GM23338 (cell line): ENCODE data around the gene OPN1SW. TPM values are rescaled to one million over a fixed set of nuclear protein-coding genes. Genes with fewer than 3 reads are reported as not detected.

Experiments
- ATAC-seq: fragments of 200-7000 bp; cut with Tn5 transposase; 3 replicates; pipeline ENCODE4 v1.9.1; 2020
- DNase-seq: peaks from one replicate; pipeline ENCODE4 v3.0.0-alpha.2; 2015; ENCODE audit warnings: low spot score
- H2AFZ ChIP-seq: fragments of 200-600 bp; sonication (generic); 2 replicates; pipeline ENCODE4 v1.8.0; 2016; ENCODE audit warnings: antibody characterized with exemption, mild to moderate bottlenecking, moderate library complexity
- H3F3A ChIP-seq: fragments of 200-600 bp; sonication (generic); replicated peaks from 2 replicates; pipeline ENCODE4 v1.8.0; 2017; ENCODE audit warnings: antibody characterized with exemption, mixed run types, low read depth
- H3K27ac ChIP-seq: fragments of 200-600 bp; sonication (generic); 2 replicates; pipeline ENCODE4 v1.6.1; 2016; ENCODE audit warnings: low read depth
- H3K27me3 ChIP-seq: fragments of 200-600 bp; sonication (generic); 2 replicates; pipeline ENCODE4 v1.8.0; 2016; ENCODE audit warnings: mild to moderate bottlenecking, mixed run types, moderate library complexity; ENCODE audit not compliant: insufficient read depth
- H3K36me3 ChIP-seq: fragments of 200-600 bp; sonication (generic); 2 replicates; pipeline ENCODE4 v1.8.0; 2016; ENCODE audit warnings: mild to moderate bottlenecking; ENCODE audit not compliant: insufficient read depth
- H3K4me1 ChIP-seq: fragments of 200-600 bp; sonication (generic); 2 replicates; pipeline ENCODE4 v1.8.0; 2016; ENCODE audit warnings: mild to moderate bottlenecking, moderate library complexity; ENCODE audit not compliant: insufficient read depth
- H3K4me2 ChIP-seq: fragments of 200-600 bp; sonication (generic); 2 replicates; pipeline ENCODE4 v1.7.1; 2017; ENCODE audit warnings: mixed run types
- H3K4me3 ChIP-seq: fragments of 200-600 bp; sonication (generic); 2 replicates; pipeline ENCODE4 v1.6.1; 2016; ENCODE audit warnings: mixed run types
- H3K79me2 ChIP-seq: fragments of 200-600 bp; sonication (generic); replicated peaks from 2 replicates; pipeline ENCODE4 v1.8.0; 2017; ENCODE audit warnings: mild to moderate bottlenecking; ENCODE audit not compliant: insufficient read depth
- H3K9me2 ChIP-seq: fragments of 200-600 bp; sonication (generic); 2 replicates; pipeline ENCODE4 v1.8.0; 2017; ENCODE audit not compliant: insufficient read depth
- H4K20me1 ChIP-seq: fragments of 200-600 bp; sonication (generic); replicated peaks from 2 replicates; pipeline ENCODE4 v1.8.0; 2017; ENCODE audit warnings: mild to moderate bottlenecking; ENCODE audit not compliant: insufficient read depth
- H3K27ac Mint-ChIP-seq: 2 replicates; pipeline ENCODE4 v1.8.0; 2020; ENCODE audit warnings: inconsistent platforms, mild to moderate bottlenecking, moderate library complexity, mixed read lengths
- H3K27me3 Mint-ChIP-seq: 3 replicates; pipeline ENCODE4 v1.8.0; 2022; ENCODE audit warnings: low read depth, mild to moderate bottlenecking, moderate library complexity, mixed read lengths, inconsistent platforms; ENCODE audit not compliant: insufficient read depth, poor library complexity
- H3K36me3 Mint-ChIP-seq: 3 replicates; pipeline ENCODE4 v1.8.0; 2021; ENCODE audit warnings: low read depth, mild to moderate bottlenecking, inconsistent platforms, moderate library complexity, mixed read lengths
- H3K4me1 Mint-ChIP-seq: 3 replicates; pipeline ENCODE4 v1.8.0; 2020; ENCODE audit warnings: mild to moderate bottlenecking, inconsistent platforms, mixed read lengths
- H3K4me3 Mint-ChIP-seq: 3 replicates; pipeline ENCODE4 v1.8.0; 2021; ENCODE audit warnings: moderate library complexity, mild to moderate bottlenecking, inconsistent platforms, mixed read lengths
- H3K9me3 Mint-ChIP-seq: 3 replicates; pipeline ENCODE4 v1.8.0; 2020; ENCODE audit warnings: moderate library complexity, mild to moderate bottlenecking, inconsistent platforms, mixed read lengths
- CREB1 ChIP-seq: fragments of 250-450 bp; sonication (Bioruptor Pico); IDR thresholded peaks from 2 replicates; pipeline ENCODE4 v1.5.0; 2020; ENCODE audit warnings: low read depth, mild to moderate bottlenecking, moderate library complexity
- EZH2phosphoT487 ChIP-seq: fragments of 200-600 bp; sonication (generic); IDR thresholded peaks from one replicate; pipeline ENCODE4 v1.8.1; 2018; ENCODE audit warnings: antibody characterized with exemption; ENCODE audit not compliant: unreplicated experiment
- JUNB ChIP-seq: IDR thresholded peaks from one replicate; pipeline ENCODE4 v1.6.1; 2016; ENCODE audit warnings: antibody characterized with exemption; ENCODE audit not compliant: unreplicated experiment
- NANOG ChIP-seq: IDR thresholded peaks from 2 replicates; pipeline ENCODE4 v1.6.1; 2016; ENCODE audit warnings: antibody characterized with exemption, borderline replicate concordance
- POLR2AphosphoS5 ChIP-seq: IDR thresholded peaks from 2 replicates; pipeline ENCODE4 v1.6.1; 2016; ENCODE audit warnings: antibody characterized with exemption, low read depth
- STAT1 ChIP-seq: IDR thresholded peaks from one replicate; pipeline ENCODE4 v1.6.1; 2016; ENCODE audit warnings: antibody characterized with exemption; ENCODE audit not compliant: unreplicated experiment
- ZNF114 ChIP-seq: fragments of 250-450 bp; sonication (Bioruptor Pico); IDR thresholded peaks from 2 replicates; pipeline ENCODE4 v1.5.0; 2020; ENCODE audit warnings: mild to moderate bottlenecking, moderate library complexity
- ZNF331 ChIP-seq: fragments of 250-450 bp; sonication (Bioruptor Pico); IDR thresholded peaks from 2 replicates; pipeline ENCODE4 v1.5.0; 2020; ENCODE audit warnings: low read depth, mild to moderate bottlenecking, moderate library complexity
- polyA plus RNA-seq: library from polyadenylated mRNA; unstranded; fragments of >200 nt; fragmentation: Nextera tagmentation; extraction: Ambion mirVana; gene quantifications from 2 replicates; pipeline ENCODE4 v1.2.1, GENCODE V29; 2016
- total RNA-seq: library from RNA; depleted of rRNA; stranded (reverse); fragments of >200 nt; shearing (Covaris generic); gene quantifications from 2 replicates; pipeline ENCODE4 v1.2.3, GENCODE V29; 2014
- TF ChIP-seq, protein P1 (sequence below): IDR thresholded peaks from 2 replicates; pipeline ENCODE4 v1.6.1; 2016; ENCODE audit warnings: antibody characterized with exemption
- TF ChIP-seq, protein P2 (sequence below): fragments of 250-450 bp; sonication (Bioruptor Pico); IDR thresholded peaks from 2 replicates; pipeline ENCODE4 v1.5.0; 2020; ENCODE audit warnings: mild to moderate bottlenecking, moderate library complexity
- TF ChIP-seq, protein P3 (sequence below), 2 experiments: fragments of 200-600 bp in 1 of 2; sonication (generic) in 1 of 2; conservative IDR thresholded peaks; 2 replicates each; pipeline versions ENCODE4 v1.5.1 to v1.6.1; 2016 to 2017; ENCODE audit warnings: antibody characterized with exemption in 2 of 2, low read depth in 2 of 2, mild to moderate bottlenecking in 2 of 2, moderate library complexity in 1 of 2

OPN1SW gene
- total and polyA plus RNA-seq, 2 experiments from 2014 or later, result 0.50 TPM; not detected in 1

DNA sequence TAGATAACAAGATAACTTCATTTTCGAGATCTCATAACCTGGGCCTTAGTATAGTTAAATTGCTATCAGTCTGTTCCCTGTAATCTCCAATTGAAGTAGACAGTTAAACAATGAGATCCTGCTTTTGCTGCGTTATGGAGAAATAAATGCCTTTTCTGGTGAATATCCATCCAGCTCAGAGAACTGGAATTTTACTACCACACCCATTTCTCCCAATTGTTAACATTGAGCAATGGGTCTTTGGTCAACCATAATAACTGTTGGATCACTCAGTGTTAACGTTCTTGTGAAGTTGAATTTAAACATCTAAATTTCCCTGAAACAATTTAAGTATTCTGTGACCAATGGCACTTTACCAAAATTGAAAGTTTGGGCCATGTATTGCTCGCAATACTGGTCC lies 33.4 kb downstream of the OPN1SW start:
- Histone ChIP-seq H4K20me1 (peaks cover 66% of the 10 kb centered on the region), H3K4me2 (no peak overlapping the region), H3K27me3 (no peaks in the 10 kb centered on the region), H3K9me2 (peaks cover 2% of the 10 kb centered on the region; the same call in 1 of the 2 replicates), H3K4me1 (peaks cover 15% of the 10 kb centered on the region), H2AFZ (no peak overlapping the region), H3F3A (no peaks in the 10 kb centered on the region), H3K36me3 (no peaks in the 10 kb centered on the region), H3K4me3 (no peak overlapping the region), H3K79me2 (peaks cover 80% of the 10 kb centered on the region), H3K27ac (no peak overlapping the region)
- H3K9me3 Mint-ChIP-seq, result no peaks in the 10 kb centered on the region
- no peak for ATAC-seq
- H3K4me1 Mint-ChIP-seq, result peaks cover 15% of the 10 kb centered on the region
- no peak for TF ChIP-seq JUNB
- no peak for TF ChIP-seq NANOG
- no peak for TF ChIP-seq STAT1
- TF ChIP-seq POLR2AphosphoS5, result no peak
- TF ChIP-seq, protein P1, sequence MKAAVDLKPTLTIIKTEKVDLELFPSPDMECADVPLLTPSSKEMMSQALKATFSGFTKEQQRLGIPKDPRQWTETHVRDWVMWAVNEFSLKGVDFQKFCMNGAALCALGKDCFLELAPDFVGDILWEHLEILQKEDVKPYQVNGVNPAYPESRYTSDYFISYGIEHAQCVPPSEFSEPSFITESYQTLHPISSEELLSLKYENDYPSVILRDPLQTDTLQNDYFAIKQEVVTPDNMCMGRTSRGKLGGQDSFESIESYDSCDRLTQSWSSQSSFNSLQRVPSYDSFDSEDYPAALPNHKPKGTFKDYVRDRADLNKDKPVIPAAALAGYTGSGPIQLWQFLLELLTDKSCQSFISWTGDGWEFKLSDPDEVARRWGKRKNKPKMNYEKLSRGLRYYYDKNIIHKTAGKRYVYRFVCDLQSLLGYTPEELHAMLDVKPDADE, result no peak
- no peak for TF ChIP-seq CREB1 (CRISPR knock-in tag)
- TF ChIP-seq, protein P2, sequence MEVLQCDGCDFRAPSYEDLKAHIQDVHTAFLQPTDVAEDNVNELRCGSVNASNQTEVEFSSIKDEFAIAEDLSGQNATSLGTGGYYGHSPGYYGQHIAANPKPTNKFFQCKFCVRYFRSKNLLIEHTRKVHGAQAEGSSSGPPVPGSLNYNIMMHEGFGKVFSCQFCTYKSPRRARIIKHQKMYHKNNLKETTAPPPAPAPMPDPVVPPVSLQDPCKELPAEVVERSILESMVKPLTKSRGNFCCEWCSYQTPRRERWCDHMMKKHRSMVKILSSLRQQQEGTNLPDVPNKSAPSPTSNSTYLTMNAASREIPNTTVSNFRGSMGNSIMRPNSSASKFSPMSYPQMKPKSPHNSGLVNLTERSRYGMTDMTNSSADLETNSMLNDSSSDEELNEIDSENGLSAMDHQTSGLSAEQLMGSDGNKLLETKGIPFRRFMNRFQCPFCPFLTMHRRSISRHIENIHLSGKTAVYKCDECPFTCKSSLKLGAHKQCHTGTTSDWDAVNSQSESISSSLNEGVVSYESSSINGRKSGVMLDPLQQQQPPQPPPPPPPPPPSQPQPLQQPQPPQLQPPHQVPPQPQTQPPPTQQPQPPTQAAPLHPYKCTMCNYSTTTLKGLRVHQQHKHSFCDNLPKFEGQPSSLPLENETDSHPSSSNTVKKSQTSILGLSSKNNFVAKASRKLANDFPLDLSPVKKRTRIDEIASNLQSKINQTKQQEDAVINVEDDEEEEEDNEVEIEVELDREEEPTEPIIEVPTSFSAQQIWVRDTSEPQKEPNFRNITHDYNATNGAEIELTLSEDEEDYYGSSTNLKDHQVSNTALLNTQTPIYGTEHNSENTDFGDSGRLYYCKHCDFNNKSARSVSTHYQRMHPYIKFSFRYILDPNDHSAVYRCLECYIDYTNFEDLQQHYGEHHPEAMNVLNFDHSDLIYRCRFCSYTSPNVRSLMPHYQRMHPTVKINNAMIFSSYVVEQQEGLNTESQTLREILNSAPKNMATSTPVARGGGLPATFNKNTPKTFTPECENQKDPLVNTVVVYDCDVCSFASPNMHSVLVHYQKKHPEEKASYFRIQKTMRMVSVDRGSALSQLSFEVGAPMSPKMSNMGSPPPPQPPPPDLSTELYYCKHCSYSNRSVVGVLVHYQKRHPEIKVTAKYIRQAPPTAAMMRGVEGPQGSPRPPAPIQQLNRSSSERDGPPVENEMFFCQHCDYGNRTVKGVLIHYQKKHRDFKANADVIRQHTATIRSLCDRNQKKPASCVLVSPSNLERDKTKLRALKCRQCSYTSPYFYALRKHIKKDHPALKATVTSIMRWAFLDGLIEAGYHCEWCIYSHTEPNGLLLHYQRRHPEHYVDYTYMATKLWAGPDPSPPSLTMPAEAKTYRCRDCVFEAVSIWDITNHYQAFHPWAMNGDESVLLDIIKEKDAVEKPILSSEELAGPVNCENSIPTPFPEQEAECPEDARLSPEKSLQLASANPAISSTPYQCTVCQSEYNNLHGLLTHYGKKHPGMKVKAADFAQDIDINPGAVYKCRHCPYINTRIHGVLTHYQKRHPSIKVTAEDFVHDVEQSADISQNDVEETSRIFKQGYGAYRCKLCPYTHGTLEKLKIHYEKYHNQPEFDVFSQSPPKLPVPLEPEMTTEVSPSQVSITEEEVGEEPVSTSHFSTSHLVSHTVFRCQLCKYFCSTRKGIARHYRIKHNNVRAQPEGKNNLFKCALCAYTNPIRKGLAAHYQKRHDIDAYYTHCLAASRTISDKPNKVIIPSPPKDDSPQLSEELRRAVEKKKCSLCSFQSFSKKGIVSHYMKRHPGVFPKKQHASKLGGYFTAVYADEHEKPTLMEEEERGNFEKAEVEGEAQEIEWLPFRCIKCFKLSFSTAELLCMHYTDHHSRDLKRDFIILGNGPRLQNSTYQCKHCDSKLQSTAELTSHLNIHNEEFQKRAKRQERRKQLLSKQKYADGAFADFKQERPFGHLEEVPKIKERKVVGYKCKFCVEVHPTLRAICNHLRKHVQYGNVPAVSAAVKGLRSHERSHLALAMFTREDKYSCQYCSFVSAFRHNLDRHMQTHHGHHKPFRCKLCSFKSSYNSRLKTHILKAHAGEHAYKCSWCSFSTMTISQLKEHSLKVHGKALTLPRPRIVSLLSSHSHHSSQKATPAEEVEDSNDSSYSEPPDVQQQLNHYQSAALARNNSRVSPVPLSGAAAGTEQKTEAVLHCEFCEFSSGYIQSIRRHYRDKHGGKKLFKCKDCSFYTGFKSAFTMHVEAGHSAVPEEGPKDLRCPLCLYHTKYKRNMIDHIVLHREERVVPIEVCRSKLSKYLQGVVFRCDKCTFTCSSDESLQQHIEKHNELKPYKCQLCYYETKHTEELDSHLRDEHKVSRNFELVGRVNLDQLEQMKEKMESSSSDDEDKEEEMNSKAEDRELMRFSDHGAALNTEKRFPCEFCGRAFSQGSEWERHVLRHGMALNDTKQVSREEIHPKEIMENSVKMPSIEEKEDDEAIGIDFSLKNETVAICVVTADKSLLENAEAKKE (CRISPR knock-in tag), result no peak
- no peak for TF ChIP-seq ZNF114 (CRISPR knock-in tag)
- TF ChIP-seq, protein P3, sequence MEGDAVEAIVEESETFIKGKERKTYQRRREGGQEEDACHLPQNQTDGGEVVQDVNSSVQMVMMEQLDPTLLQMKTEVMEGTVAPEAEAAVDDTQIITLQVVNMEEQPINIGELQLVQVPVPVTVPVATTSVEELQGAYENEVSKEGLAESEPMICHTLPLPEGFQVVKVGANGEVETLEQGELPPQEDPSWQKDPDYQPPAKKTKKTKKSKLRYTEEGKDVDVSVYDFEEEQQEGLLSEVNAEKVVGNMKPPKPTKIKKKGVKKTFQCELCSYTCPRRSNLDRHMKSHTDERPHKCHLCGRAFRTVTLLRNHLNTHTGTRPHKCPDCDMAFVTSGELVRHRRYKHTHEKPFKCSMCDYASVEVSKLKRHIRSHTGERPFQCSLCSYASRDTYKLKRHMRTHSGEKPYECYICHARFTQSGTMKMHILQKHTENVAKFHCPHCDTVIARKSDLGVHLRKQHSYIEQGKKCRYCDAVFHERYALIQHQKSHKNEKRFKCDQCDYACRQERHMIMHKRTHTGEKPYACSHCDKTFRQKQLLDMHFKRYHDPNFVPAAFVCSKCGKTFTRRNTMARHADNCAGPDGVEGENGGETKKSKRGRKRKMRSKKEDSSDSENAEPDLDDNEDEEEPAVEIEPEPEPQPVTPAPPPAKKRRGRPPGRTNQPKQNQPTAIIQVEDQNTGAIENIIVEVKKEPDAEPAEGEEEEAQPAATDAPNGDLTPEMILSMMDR (conservative IDR thresholded peaks at IDR 0.05; ENCODE audit: low read depth in 2 of 2), result no peak
- no peak for TF ChIP-seq EZH2phosphoT487
- no peak for TF ChIP-seq ZNF331 (CRISPR knock-in tag)
- H3K36me3 Mint-ChIP-seq, result peaks cover 8% of the 10 kb centered on the region
- H3K4me3 Mint-ChIP-seq, result no peak overlapping the region
- no peak for DNase-seq
- no peak overlapping the region for H3K27ac Mint-ChIP-seq
- H3K27me3 Mint-ChIP-seq, result peaks cover 5% of the 10 kb centered on the region
